Eye (tissue), 1 donor: ENCODE data around the gene PCDHA1.

Experiments used
- DNase-seq: peaks from one replicate; pipeline ENCODE4 v3.0.0-alpha.2; 2015

PCDHA1 gene

GRCh38 chr5:140996060-140996459, 210.1 kb downstream of the PCDHA1 start:
- DNase-seq, result no peak

DNA sequence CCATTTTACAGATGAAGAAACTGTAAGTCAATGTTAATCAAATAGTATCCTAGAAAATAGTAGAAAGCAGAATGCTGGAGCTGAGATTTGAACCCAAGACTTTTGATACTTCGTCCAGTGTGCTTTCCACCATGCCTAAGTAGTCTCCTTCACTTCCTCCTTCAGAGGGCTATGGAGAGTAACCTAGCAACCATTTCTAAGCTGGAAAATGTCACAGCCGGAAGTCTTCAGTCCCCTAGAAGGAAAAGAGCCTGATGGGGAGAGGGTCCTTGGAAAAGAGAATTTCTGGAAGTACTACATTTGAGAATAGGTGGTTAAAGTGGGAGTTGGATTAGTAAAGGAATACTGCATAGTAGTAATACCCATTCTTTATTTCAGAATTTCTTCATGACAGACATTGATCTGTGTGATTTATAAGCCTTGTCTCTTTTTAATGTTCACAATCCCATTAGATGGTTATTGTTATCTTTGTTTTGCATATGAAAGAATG, 213.0 kb downstream of the PCDHA1 start:
- no peak for DNase-seq

- DNase-seq, result peak; percentile 66
Observed at GRCh38 chr5:141001446-141001843, 215.5 kb downstream of the PCDHA1 start.

DNA sequence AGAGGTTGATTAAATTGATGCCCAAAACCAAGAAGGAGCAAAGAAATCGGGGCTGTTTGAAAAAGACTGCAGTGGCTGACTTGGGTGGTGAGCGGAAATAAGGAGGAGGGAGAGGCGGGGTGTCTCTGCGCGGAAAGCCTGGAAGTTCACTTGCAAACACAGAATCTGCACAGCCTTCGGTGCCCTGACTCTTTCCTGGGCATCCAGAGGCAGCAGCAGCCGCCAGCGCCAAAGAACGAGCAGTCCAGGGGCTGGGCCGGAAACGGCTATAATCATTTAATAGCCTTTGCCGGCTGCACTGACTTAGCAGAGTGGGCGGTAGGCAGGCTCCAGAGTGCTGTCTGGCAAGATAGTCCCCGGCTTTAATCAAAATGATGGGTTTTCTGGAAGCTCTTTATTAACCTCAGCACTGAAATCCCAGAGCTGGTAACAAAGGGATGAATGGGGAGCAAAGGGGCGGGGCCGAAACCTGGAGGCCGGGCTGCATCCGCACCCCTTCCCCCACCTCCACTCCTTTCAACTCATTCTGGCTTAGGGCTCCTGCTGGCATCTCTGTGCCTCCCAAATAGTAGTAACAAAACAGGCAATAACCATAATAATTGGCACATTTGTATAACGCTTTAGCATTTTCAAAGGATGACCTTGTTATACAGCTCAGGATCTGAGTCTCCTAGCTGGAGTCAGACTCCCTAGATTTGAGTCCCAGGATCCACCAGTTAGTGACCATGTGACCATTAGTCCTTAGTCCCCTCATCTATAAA, 216.1 kb downstream of the PCDHA1 start:
- peak; percentile 79 for DNase-seq

- DNase-seq, result no peak
Observed at GRCh38 chr5:141002605-141002965, 216.6 kb downstream of the PCDHA1 start.

- no peak for DNase-seq
Observed at GRCh38 chr5:141003031-141003430, 217.1 kb downstream of the PCDHA1 start.

GRCh38 chr5:141003791-141004611, 218.1 kb downstream of the PCDHA1 start:
- peak; percentile 24 for DNase-seq

DNA sequence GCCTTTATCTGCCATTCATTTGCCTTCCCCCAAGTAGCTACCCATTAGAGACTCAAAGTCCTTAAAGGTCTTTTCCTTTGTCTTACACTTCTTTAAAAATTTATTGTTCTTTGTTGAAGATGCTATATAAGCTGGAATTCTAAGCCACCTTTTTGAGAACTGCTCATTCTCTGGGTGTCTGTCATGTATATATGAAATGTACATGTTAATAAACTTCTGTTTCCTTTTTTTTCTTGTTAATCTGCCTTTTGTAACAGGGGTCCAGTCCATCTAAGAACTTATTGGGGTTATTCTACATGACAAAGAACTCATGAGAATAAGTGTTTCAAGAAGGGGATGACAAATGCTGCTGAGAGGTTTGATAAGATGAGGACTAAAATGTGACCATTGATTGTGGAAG, 221.9 kb downstream of the PCDHA1 start:
- DNase-seq, result no peak

- no peak for DNase-seq
Observed at GRCh38 chr5:141010047-141010793, 224.3 kb downstream of the PCDHA1 start.

DNA sequence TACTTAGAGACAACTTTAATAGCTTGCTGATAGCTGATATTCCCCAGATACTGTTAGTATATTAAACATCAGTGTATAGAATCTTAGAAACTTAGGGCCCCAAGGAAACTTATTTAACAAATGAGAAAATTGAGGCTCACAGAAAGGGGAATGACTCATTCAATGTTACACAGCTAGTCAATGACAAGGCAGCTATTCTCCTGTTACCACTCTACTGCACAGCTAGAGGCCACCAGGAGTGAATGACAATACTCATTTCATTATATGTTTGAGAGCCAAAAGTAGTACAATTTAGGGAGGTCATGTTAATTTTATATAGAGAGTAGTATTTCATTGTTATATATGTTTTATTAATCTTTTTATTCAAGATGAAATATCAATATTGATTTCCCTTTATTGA, 232.0 kb downstream of the PCDHA1 start:
- no peak for DNase-seq

DNA sequence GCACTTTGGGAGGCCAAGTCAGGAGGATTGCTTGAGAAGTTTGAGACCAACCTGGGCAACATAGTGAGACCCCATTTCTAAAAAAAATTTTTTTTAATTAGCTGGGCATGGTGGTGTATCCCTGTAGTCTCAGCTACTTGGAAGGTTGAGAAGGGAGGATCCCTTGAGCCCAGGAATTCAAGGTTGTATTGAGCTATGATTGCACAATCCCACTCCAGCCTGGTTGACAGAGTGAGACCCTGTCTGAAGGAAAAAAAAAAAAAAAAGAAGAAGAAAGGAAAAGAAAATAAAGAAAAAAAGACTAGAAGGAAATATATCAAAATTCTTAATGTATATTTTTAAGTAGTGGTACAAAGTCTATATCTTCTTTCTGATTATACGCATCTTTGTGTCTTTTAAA, 236.4 kb downstream of the PCDHA1 start:
- no peak for DNase-seq

GRCh38 chr5:141031006-141031405, 245.1 kb downstream of the PCDHA1 start:
- DNase-seq, result no peak

GRCh38 chr5:141032626-141033025, 246.7 kb downstream of the PCDHA1 start:
- DNase-seq, result no peak

- DNase-seq, result no peak
Observed at GRCh38 chr5:141039061-141039460, 253.1 kb downstream of the PCDHA1 start.

- no peak for DNase-seq
Observed at GRCh38 chr5:141039517-141039916, 253.6 kb downstream of the PCDHA1 start.

DNA sequence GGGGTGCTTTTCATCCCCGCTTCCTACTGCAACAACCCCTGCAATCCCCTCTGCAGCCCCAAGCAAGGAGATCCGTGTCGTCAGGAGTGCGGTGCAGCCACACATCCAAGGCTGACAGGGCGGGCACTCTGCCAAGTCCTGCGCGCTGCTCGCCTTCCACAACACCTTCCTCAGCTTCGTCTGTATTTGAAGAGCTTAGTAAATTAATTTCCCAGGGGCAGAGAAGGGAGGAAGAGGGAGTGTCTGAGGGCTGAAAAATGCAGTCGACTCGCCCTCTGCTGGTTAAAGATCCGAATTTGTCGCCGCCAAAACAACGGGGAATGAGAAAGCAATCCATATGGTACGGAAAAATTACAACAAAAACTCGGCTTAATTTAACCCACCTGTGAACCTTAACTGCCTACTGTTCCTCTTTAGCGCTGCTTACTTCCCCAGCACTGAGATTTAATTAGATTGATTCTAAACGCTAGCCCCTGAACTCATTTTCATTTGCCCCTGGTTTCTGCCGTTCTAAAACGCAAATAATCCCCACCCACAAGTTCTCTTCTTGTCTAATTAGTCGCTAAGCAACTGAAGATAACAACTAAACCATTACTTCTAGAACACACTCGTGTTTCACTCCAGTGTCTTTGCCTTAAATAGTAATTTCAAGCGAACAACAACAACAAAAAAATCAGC, 254.3 kb downstream of the PCDHA1 start:
- DNase-seq, result peak; percentile 90

GRCh38 chr5:141040771-141041426, 255.0 kb downstream of the PCDHA1 start:
- DNase-seq, result peak; percentile 99

DNA sequence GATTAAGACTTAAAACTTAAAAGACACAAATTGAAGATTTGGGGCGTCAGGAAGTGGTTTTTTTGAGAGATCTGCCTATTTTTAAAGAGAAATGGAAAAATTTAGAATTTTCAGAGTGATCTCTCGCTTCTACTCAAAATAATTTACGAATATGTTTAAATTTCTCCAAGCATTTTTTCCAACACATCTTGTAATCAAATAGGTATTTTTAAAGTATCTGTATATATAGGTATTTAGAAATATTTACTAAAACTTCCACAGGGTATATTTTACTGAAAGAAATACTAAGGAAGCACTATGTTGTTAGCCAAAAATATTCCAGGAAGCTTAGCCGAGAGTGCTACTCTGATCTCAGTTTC, 255.5 kb downstream of the PCDHA1 start:
- no peak for DNase-seq

DNA sequence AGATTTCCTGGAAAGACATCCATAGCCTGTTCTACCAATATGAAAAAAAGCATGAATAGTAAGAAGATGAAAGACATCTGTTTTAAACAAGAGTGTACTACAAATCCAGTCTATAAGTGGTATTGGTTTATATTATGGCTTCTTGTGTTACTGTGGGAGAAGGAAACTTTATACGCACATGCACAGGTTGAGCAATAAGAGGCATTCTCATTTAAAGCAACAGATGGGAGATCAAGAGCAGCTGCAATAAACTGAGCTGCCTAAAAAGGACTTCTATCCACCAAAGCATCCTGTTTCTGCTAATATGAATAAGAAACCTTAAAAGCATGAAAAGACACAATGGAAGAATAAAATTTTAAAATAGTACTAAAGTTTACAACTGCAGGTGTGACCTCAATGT, 256.6 kb downstream of the PCDHA1 start:
- DNase-seq, result no peak

DNA sequence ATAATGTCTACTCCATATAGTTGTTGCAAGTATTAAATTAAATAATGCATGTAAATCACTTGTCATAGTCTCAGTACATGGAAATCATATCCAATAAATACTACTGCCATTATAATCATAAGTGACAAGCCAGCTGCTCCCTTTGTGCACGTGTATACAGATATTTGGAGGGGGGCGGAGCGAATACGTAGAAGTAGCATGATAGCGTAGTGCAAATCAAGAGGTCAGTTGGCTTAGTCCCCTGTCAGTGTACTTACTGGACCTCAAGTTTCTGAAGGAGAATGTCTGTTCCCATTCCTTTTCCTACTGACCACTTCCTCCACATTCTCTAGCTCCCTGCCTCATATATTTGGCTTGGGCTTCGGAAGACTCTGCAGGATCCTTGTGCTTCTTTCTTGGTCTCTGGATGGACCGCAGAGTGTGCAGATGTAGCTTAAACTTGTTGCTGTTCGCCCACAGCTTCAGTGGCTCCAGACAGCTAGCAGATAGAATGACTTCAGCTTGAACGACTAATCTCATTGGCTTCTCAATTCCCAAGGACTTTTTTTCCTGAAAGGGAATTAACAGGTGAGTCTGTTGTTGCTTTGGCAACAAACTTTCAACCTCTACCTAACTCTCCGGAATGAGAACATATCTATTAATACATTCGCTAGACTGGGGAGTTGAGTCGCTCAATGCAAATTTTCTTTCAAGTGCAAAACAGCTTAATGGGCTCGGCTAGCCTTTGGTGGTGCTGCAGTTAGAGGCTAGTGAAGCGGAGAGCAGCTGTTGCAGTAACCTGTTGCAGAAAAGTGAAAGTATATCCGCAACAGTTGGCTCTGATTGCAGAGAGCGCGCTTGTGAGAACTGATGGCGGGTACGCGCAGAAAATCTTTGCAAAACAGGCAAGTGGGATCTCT, 264.9 kb downstream of the PCDHA1 start, which contains the start of gene PCDHB1:
Gene PCDHB1, plus strand, starts transcription at position 753 of the 899 bp plus-strand sequence. Its CDS starts 97 bp downstream, at position 850.
- peak; percentile 8 for DNase-seq

GRCh38 chr5:141051521-141051866, 265.6 kb downstream of the PCDHA1 start:
- no peak for DNase-seq
